Central memory CD8-positive, alpha-beta T cell (primary cell): ENCODE results near the gene ANKRD22.
"Not testable (repeated sequence)": the region's sequence is repeated elsewhere in the genome, so short reads cannot be mapped to it uniquely, and the experiment has no call there.

Source experiments
- ATAC-seq: fragments of 150-1000 bp; cut with Tn5 transposase; replicated peaks from 2 replicates; pipeline ENCODE4 v1.10.0; 2022; ENCODE audit warnings: mild to moderate bottlenecking, moderate FRiP score, moderate number of reproducible peaks; ENCODE audit not compliant: poor library complexity, severe bottlenecking; ENCODE audit errors: extremely low read depth
- DNase-seq, 2 donors: peaks; one replicate each; pipeline ENCODE4 v3.0.0; 2021; ENCODE audit warnings: low spot score in 2 of 2
- H3K27ac Mint-ChIP-seq: one replicate; pipeline ENCODE4 v1.8.0; 2022; ENCODE audit warnings: low read depth, mild to moderate bottlenecking, moderate library complexity, mixed read lengths
- H3K27me3 Mint-ChIP-seq: one replicate; pipeline ENCODE4 v1.8.0; 2022; ENCODE audit warnings: mixed read lengths
- H3K36me3 Mint-ChIP-seq: one replicate; pipeline ENCODE4 v1.8.0; 2022; ENCODE audit warnings: mild to moderate bottlenecking, moderate library complexity, mixed read lengths; ENCODE audit not compliant: insufficient read depth
- H3K4me1 Mint-ChIP-seq: one replicate; pipeline ENCODE4 v1.8.0; 2022; ENCODE audit warnings: mixed read lengths
- H3K4me3 Mint-ChIP-seq: one replicate; pipeline ENCODE4 v1.8.0; 2022; ENCODE audit warnings: mild to moderate bottlenecking, moderate library complexity, mixed read lengths
- H3K9me3 Mint-ChIP-seq: one replicate; pipeline ENCODE4 v1.8.0; 2022; ENCODE audit warnings: mixed read lengths

ANKRD22 gene

GRCh38 chr10:88886557-88886956, 34.9 kb upstream of the ANKRD22 start:
- no peak overlapping the region for H3K27ac Mint-ChIP-seq
- H3K36me3 Mint-ChIP-seq: peaks cover 13% of the 10 kb centered on the region
- H3K27me3 Mint-ChIP-seq: no peaks in the 10 kb centered on the region
- no peak overlapping the region for H3K4me3 Mint-ChIP-seq
- H3K9me3 Mint-ChIP-seq: no peaks in the 10 kb centered on the region
- H3K4me1 Mint-ChIP-seq: peaks cover 79% of the 10 kb centered on the region
- no peak for ATAC-seq
- DNase-seq: no peak

GRCh38 chr10:88883448-88883809, 31.8 kb upstream of the ANKRD22 start:
- no peaks in the 10 kb centered on the region for H3K27me3 Mint-ChIP-seq
- peak overlapping the region; percentile 98 for H3K4me3 Mint-ChIP-seq
- H3K27ac Mint-ChIP-seq: peak overlapping the region; percentile 94
- peaks cover 19% of the 10 kb centered on the region for H3K36me3 Mint-ChIP-seq
- DNase-seq (no peak), ATAC-seq (peak; percentile 6)
- peaks cover 73% of the 10 kb centered on the region for H3K4me1 Mint-ChIP-seq
- no peaks in the 10 kb centered on the region for H3K9me3 Mint-ChIP-seq

GRCh38 chr10:88882646-88883447, 31.2 kb upstream of the ANKRD22 start:
- H3K27me3 Mint-ChIP-seq, DNase-seq, H3K9me3 Mint-ChIP-seq, ATAC-seq: not testable (repeated sequence)
- Mint-ChIP-seq H3K27ac (peak overlapping the region; percentile 94), H3K4me3 (peak overlapping the region; percentile 98), H3K4me1 (peaks cover 73% of the 10 kb centered on the region), H3K36me3 (peaks cover 19% of the 10 kb centered on the region)

- no peaks in the 10 kb centered on the region for H3K27me3 Mint-ChIP-seq
- no peaks in the 10 kb centered on the region for H3K9me3 Mint-ChIP-seq
- peak overlapping the region; percentile 94 for H3K27ac Mint-ChIP-seq
- H3K4me3 Mint-ChIP-seq: peak overlapping the region; percentile 98
- H3K36me3 Mint-ChIP-seq: peaks cover 19% of the 10 kb centered on the region
- ATAC-seq (no peak), DNase-seq (no peak)
- peaks cover 71% of the 10 kb centered on the region for H3K4me1 Mint-ChIP-seq
These were observed 30.4 kb upstream of the ANKRD22 start for GRCh38 chr10:88881922-88882645.

- ATAC-seq (no peak), DNase-seq (no peak)
- H3K9me3 Mint-ChIP-seq: no peaks in the 10 kb centered on the region
- peaks cover 19% of the 10 kb centered on the region for H3K36me3 Mint-ChIP-seq
- peaks cover 66% of the 10 kb centered on the region for H3K4me1 Mint-ChIP-seq
- peak overlapping the region; percentile 96 for H3K27ac Mint-ChIP-seq
- no peaks in the 10 kb centered on the region for H3K27me3 Mint-ChIP-seq
- peak overlapping the region; percentile 98 for H3K4me3 Mint-ChIP-seq
These were observed 29.7 kb upstream of the ANKRD22 start for GRCh38 chr10:88881320-88881719.

DNA sequence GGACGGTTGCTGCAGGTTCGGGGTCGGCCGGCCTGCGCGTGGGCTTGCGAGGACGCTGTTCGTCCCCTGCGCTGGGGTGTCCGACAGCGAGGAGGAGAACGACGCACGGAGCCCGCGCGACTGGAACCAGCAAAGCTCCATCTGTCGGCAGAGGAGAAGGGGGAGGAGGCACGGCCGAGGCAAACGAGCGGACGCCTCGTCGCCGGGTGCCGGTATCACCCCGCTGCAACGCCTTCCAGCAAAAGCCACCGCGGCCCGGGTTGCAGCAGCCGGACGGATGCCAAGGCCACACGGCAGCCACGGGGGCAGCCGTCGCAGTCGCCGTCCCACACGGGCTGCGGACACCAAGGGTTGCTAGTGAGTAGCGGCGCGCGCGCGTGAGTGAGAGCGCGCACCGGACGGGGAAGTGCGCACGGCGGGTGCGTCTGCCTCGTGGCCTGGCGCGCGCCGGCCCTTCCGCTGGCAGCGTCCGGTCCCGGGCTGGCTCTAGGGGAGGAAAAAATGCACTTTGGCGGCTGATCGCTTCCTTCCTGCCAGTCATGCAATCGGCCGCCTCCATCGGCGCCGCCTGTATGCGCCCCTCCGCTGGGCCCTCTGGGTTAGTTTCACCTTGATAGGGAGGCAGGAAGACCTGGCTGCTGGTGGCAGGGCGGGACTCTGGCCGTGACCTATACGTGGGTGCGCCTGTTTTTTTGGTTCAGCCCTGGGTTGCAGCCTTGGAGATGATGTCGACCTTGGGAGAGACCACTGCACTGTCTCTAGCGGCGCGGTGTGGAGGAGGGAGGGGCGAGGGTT, 28.8 kb upstream of the ANKRD22 start:
- Mint-ChIP-seq H3K9me3 (no peaks in the 10 kb centered on the region), H3K4me3 (peak overlapping the region; percentile 98), H3K4me1 (peaks cover 60% of the 10 kb centered on the region), H3K27ac (peak overlapping the region; percentile 96), H3K27me3 (no peaks in the 10 kb centered on the region), H3K36me3 (peaks cover 19% of the 10 kb centered on the region)
- DNase-seq: peak; percentile 60 to 61
- peak; percentile 66 for ATAC-seq

DNA sequence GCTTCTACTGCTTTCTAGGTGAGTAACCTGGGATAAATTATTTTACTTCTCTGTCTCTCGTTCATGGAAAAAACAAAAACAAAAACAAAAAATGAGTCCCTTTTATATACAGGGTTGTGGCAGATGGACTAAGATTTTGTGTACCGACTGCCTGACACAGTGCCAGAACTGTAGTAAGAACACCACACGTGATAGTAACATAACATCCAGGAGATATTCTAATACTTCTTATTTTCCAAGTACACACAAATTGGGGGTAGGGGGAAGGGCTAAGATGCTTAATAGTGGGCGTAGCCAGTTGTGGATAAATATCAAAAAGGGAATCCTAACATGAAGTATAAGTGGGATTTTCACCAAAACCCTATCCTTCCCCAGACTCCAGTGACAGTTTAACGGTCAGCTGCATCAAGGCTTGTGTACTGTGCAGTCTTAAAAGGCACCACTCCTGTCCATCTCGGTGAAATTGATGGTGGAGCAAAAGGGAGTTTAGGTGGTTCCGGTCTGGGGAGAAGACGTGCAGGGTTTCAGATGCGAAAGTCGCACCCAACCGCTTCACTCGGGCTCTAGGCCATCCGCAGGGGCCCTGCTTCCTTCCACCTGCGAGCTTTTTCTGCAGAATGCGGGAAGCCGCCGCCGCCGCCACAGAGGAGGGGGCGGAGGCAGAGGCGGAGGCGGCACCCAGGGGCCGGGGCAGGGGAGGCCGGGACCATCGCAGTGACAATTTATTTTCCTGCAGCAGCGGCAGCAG, 28.1 kb upstream of the ANKRD22 start, which contains the start of gene STAMBPL1:
Gene STAMBPL1, plus strand, starts transcription at position 712 of the 748 bp plus-strand sequence. CDS start 21,464 bp downstream, outside the sequence.
- Mint-ChIP-seq H3K9me3 (no peaks in the 10 kb centered on the region), H3K27ac (peak within 1 kb of the TSS; percentile 96), H3K27me3 (no peaks in the 10 kb centered on the region), H3K4me3 (peak within 1 kb of the TSS; percentile 98), H3K4me1 (peaks cover 53% of the 10 kb centered on the region), H3K36me3 (peaks cover 19% of the 10 kb centered on the region)
- DNase-seq (peak; percentile 61 to 63), ATAC-seq (peak; percentile 79)

- H3K9me3 Mint-ChIP-seq: no peaks in the 10 kb centered on the region
These were observed 25.7 kb upstream of the ANKRD22 start for GRCh38 chr10:88877298-88877697.

GRCh38 chr10:88875081-88875480, 23.4 kb upstream of the ANKRD22 start:
- Mint-ChIP-seq H3K36me3 (peaks cover 5% of the 10 kb centered on the region), H3K4me3 (no peak overlapping the region), H3K27ac (no peak overlapping the region), H3K9me3 (no peaks in the 10 kb centered on the region), H3K4me1 (peaks cover 15% of the 10 kb centered on the region), H3K27me3 (no peaks in the 10 kb centered on the region)
- ATAC-seq (no peak), DNase-seq (no peak)

More at GRCh38 chr10:88877298-88877697, 25.7 kb upstream of the ANKRD22 start:
- Mint-ChIP-seq H3K4me3 (no peak overlapping the region), H3K27me3 (no peaks in the 10 kb centered on the region), H3K36me3 (peaks cover 10% of the 10 kb centered on the region), H3K4me1 (peaks cover 32% of the 10 kb centered on the region), H3K27ac (no peak overlapping the region)
- DNase-seq (no peak), ATAC-seq (no peak)

DNA sequence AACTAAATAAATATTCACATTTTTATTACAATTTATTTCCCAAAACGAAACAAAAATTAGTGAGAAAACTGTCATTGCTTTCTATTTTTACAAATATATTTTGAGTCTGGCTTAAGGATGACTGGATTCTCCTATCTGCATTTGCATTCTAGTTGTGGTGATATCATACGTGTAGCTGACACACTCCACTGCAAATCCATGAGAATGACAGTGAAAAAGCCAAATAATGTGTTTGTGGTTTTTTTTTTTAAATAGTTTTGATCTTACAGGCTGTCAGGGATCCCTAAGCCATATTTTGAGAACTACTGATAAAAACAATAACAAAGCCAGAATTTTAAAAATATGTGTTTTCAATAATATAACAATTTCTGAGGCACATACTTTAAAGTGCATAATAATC, 22.6 kb upstream of the ANKRD22 start:
- no peak for ATAC-seq
- no peak overlapping the region for H3K27ac Mint-ChIP-seq
- no peaks in the 10 kb centered on the region for H3K9me3 Mint-ChIP-seq
- no peak overlapping the region for H3K4me3 Mint-ChIP-seq
- peaks cover 8% of the 10 kb centered on the region for H3K4me1 Mint-ChIP-seq
- H3K27me3 Mint-ChIP-seq: no peaks in the 10 kb centered on the region
- no peaks in the 10 kb centered on the region for H3K36me3 Mint-ChIP-seq
- no peak for DNase-seq

GRCh38 chr10:88873757-88874156, 22.1 kb upstream of the ANKRD22 start:
- Mint-ChIP-seq H3K4me3 (no peak overlapping the region), H3K36me3 (no peaks in the 10 kb centered on the region), H3K27ac (no peak overlapping the region), H3K27me3 (no peaks in the 10 kb centered on the region), H3K9me3 (no peaks in the 10 kb centered on the region), H3K4me1 (peaks cover 7% of the 10 kb centered on the region)
- DNase-seq: no peak
- ATAC-seq: no peak

- Mint-ChIP-seq H3K27ac (no peak overlapping the region), H3K27me3 (no peaks in the 10 kb centered on the region), H3K4me3 (no peak overlapping the region), H3K36me3 (no peaks in the 10 kb centered on the region), H3K4me1 (no peaks in the 10 kb centered on the region), H3K9me3 (no peaks in the 10 kb centered on the region)
- ATAC-seq: no peak
- DNase-seq: no peak
These were observed 18.4 kb upstream of the ANKRD22 start for GRCh38 chr10:88870089-88870488.
